ENCODE data around the gene PBOV1.

PBOV1 gene

DNA sequence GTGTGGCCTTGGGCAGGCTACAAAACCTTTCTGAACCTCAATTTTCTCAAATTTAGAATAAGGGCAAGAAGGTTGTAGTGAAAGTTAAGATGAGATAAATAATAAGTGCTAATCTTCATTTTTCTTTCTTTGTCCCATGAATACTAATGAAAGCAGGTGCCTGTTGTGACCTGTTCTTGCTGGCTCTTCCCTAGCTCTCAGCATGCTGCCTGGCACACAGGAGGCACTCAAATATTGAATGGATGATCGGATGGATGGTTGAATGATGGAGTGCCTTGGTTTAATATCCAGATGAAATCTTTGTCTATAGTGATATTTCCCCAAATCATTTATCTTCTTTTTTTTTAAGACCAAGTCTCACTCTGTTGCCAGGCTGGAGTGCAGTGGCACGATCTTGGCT is 15.0 kb downstream of the PBOV1 start:
- no peaks in the 10 kb centered on the region for H3K27me3 ChIP-seq (ENCODE audit: insufficient read depth, low read depth)
- no peak for TF ChIP-seq CTCF (conservative IDR thresholded peaks at IDR 0.05; ENCODE audit: low read depth, low read length)

DNA sequence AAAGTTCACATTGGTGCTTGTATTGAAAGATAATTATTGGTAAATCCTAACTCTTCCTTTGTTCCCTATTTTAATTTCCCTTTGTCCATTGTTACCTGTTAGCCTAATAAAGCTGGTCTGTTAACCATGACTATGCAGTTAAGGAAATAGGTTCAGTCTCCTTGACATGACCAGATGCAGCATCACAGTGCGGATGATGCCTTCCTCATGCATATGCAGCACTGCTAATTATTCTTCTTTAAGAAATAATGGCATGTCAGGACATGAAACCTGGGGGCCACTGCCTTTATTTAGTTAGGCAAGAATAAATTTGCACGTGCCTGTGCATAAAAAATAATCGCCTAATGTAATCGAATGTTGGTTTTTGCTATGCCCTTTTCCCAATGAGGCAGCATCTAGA is 16.5 kb downstream of the PBOV1 start:
- Histone ChIP-seq H3K4me3 (IDR thresholded peaks at IDR 0.05; ENCODE audit: insufficient read depth, low read depth, low read length) (no peak overlapping the region), H3K27me3 (ENCODE audit: insufficient read depth, low read depth) (no peaks in the 10 kb centered on the region), H3K4me2 (no peak overlapping the region), H2AFZ (ENCODE audit: low read depth) (no peak overlapping the region), H3K9ac (no peak overlapping the region), H3K27ac (no peak overlapping the region), H3K4me1 (ENCODE audit: low read depth, poor library complexity, severe bottlenecking) (no peaks in the 10 kb centered on the region), H3K79me2 (ENCODE audit: insufficient read depth, low read depth) (no peaks in the 10 kb centered on the region), H4K20me1 (ENCODE audit: insufficient read depth) (no peaks in the 10 kb centered on the region), H3K36me3 (ENCODE audit: insufficient read depth) (no peaks in the 10 kb centered on the region)
- no peak for TF ChIP-seq CTCF (conservative IDR thresholded peaks at IDR 0.05; ENCODE audit: low read depth, low read length)

More for the DNA sequence above, 15.0 kb downstream of the PBOV1 start:
- Histone ChIP-seq H3K9ac (no peak overlapping the region), H3K4me2 (no peak overlapping the region), H3K4me1 (ENCODE audit: low read depth, poor library complexity, severe bottlenecking) (no peaks in the 10 kb centered on the region), H3K27ac (no peak overlapping the region), H3K36me3 (ENCODE audit: insufficient read depth) (no peaks in the 10 kb centered on the region), H3K79me2 (ENCODE audit: insufficient read depth, low read depth) (no peaks in the 10 kb centered on the region), H2AFZ (ENCODE audit: low read depth) (no peak overlapping the region), H4K20me1 (ENCODE audit: insufficient read depth) (no peaks in the 10 kb centered on the region), H3K4me3 (IDR thresholded peaks at IDR 0.05; ENCODE audit: insufficient read depth, low read depth, low read length) (no peak overlapping the region)

DNA sequence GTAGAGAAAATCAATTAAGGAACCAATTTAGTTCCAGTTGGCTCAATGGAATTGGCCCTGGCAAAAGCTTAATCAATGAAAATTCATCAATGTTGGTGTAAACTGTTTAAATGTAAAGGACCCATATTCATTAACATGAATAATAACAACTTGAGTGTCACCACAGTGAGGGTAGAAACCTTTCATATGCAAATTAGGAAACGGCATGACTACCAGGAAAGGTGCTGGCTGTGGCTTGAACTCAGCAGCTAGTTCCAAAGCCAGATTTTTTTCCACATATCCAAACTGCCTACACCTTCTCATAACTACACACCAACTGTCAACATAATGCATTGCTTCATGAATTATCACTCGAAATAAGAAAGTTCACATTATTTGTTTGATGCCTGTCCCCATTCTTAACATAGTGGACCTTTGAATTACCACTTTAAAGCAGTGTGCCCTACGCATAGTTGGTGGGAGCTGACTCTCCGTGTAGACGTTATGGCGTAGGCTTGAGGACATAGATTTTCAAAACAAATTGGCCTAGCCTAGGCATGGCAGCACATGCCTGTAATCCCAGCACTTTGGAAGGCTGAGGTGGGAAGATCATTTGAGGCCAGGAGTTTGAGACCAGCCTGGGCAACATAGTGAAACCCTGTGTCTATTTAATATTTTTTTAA is 19.7 kb downstream of the PBOV1 start:
- no peak for TF ChIP-seq CTCF (conservative IDR thresholded peaks at IDR 0.05; ENCODE audit: low read depth, low read length)
- Histone ChIP-seq H3K9ac (no peak overlapping the region), H3K27me3 (ENCODE audit: insufficient read depth, low read depth) (no peaks in the 10 kb centered on the region), H3K79me2 (ENCODE audit: insufficient read depth, low read depth) (no peaks in the 10 kb centered on the region), H3K4me2 (no peak overlapping the region), H3K27ac (no peak overlapping the region), H2AFZ (ENCODE audit: low read depth) (no peak overlapping the region), H3K4me1 (ENCODE audit: low read depth, poor library complexity, severe bottlenecking) (no peaks in the 10 kb centered on the region), H4K20me1 (ENCODE audit: insufficient read depth) (no peaks in the 10 kb centered on the region), H3K4me3 (IDR thresholded peaks at IDR 0.05; ENCODE audit: insufficient read depth, low read depth, low read length) (no peak overlapping the region), H3K36me3 (ENCODE audit: insufficient read depth) (no peaks in the 10 kb centered on the region)

DNA sequence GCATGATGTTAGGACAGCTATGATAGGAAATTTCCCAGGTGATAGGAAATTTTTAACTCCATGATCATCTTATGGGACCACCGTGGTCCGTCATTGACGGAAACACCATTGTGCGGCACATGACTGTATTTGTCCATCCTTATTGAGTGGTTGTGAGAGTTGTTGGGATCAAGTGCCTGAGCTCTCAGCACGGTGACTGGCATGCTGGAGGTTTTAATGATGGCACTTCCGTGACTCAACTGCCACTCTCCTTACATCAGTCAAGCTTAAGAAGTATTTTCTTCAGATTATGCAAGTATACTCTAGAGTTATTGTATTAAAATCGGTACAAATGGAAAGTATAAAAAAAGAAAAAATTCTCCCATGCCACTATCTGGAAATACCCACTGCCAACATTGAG is 20.7 kb downstream of the PBOV1 start:
- Histone ChIP-seq H3K36me3 (ENCODE audit: insufficient read depth) (no peaks in the 10 kb centered on the region), H3K27me3 (ENCODE audit: insufficient read depth, low read depth) (no peaks in the 10 kb centered on the region)
- TF ChIP-seq CTCF (conservative IDR thresholded peaks at IDR 0.05; ENCODE audit: low read depth, low read length) = no peak

More for the DNA sequence above, 20.7 kb downstream of the PBOV1 start:
- Histone ChIP-seq H3K27ac (no peak overlapping the region), H2AFZ (ENCODE audit: low read depth) (no peak overlapping the region), H3K4me1 (ENCODE audit: low read depth, poor library complexity, severe bottlenecking) (no peaks in the 10 kb centered on the region), H3K9ac (no peak overlapping the region), H4K20me1 (ENCODE audit: insufficient read depth) (no peaks in the 10 kb centered on the region), H3K4me2 (no peak overlapping the region), H3K4me3 (IDR thresholded peaks at IDR 0.05; ENCODE audit: insufficient read depth, low read depth, low read length) (no peak overlapping the region), H3K79me2 (ENCODE audit: insufficient read depth, low read depth) (no peaks in the 10 kb centered on the region)

Data from KMS-11 (cell line).